ENCODE results near the gene REPS1. TPM values are rescaled to one million over a fixed set of nuclear protein-coding genes. Genes with fewer than 3 reads are reported as not detected.

The REPS1 gene
- total RNA-seq, 1 donor from 2014 or later = 58.8 TPM

DNA sequence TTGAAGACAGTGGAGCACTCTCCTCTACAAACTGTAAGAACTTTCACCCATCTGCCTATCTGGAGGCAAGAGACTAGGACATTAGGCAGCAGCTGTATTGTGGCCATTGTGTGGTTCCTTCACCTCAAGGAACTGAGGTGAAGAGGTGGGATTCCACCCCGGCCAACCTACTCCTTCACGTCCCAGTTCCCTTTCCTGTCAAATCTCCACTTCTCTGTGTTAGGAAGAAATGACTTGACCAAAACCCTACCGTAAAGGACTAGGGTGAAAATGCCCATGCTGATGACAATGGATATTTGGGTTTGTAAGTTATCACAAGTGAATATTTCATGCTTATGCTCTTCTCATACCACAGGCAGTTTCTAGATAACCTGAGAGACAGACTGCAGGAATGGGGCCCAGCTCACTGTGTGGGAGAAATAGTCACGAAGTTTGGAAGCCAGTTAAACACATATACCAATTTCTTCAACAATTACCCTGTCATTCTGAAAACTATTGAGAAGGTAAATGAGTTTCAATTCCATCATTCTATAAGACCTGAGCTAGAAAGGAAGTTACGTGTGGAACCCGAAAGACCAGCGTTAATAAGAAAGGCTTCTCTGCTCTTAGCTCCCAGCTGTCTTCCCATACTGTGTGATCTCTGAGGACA is 105.6 kb downstream of the REPS1 start:
- CTCF ChIA-PET = no interaction called here
- POLR2A ChIA-PET = no interaction called here
- intact Hi-C loops (cut with micrococcal nuclease) = no loop called here
- H3K27ac Mint-ChIP-seq = no peak overlapping the region
- no peaks in the 10 kb centered on the region for H3K9me3 Mint-ChIP-seq
- peaks cover 4% of the 10 kb centered on the region for H3K4me1 Mint-ChIP-seq
- H3K27me3 Mint-ChIP-seq = no peaks in the 10 kb centered on the region
- H3K36me3 Mint-ChIP-seq (ENCODE audit: low read depth) = no peaks in the 10 kb centered on the region
- TF ChIP-seq, protein P1, sequence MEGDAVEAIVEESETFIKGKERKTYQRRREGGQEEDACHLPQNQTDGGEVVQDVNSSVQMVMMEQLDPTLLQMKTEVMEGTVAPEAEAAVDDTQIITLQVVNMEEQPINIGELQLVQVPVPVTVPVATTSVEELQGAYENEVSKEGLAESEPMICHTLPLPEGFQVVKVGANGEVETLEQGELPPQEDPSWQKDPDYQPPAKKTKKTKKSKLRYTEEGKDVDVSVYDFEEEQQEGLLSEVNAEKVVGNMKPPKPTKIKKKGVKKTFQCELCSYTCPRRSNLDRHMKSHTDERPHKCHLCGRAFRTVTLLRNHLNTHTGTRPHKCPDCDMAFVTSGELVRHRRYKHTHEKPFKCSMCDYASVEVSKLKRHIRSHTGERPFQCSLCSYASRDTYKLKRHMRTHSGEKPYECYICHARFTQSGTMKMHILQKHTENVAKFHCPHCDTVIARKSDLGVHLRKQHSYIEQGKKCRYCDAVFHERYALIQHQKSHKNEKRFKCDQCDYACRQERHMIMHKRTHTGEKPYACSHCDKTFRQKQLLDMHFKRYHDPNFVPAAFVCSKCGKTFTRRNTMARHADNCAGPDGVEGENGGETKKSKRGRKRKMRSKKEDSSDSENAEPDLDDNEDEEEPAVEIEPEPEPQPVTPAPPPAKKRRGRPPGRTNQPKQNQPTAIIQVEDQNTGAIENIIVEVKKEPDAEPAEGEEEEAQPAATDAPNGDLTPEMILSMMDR (IDR thresholded peaks at IDR 0.05) = no peak
- no peak overlapping the region for H3K4me3 Mint-ChIP-seq
- no peak for DNase-seq
- ATAC-seq (ENCODE audit: low read depth) = no peak

DNA sequence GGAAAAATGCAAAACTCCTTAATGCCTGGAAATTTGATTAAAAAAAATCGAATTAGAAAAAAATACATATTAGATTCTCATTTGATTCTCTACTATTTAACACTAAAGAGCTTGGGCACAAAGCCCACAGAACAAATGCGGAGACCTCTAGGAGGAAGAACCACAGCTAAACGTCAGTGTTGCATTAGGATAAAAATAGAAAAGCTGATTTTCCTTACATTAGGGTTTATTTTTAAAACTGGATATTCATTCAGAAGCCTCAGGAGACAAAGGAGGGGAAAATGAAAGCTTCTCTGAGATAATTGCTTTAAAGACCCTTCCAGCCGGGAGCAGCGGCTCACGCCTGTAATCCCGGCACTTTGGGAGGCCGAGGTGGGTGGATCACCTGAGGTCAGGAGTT is 114.9 kb downstream of the REPS1 start:
- Mint-ChIP-seq H3K27ac (no peak overlapping the region), H3K36me3 (ENCODE audit: low read depth) (no peaks in the 10 kb centered on the region), H3K27me3 (no peaks in the 10 kb centered on the region), H3K4me3 (no peak overlapping the region), H3K4me1 (peaks cover 13% of the 10 kb centered on the region), H3K9me3 (no peaks in the 10 kb centered on the region)
- TF ChIP-seq, protein P1 (IDR thresholded peaks at IDR 0.05) = no peak
- CTCF ChIA-PET = no interaction called here
- POLR2A ChIA-PET = no interaction called here
- ATAC-seq (ENCODE audit: low read depth) (no peak), DNase-seq (no peak)
- intact Hi-C loops (cut with micrococcal nuclease) = no loop called here

DNA sequence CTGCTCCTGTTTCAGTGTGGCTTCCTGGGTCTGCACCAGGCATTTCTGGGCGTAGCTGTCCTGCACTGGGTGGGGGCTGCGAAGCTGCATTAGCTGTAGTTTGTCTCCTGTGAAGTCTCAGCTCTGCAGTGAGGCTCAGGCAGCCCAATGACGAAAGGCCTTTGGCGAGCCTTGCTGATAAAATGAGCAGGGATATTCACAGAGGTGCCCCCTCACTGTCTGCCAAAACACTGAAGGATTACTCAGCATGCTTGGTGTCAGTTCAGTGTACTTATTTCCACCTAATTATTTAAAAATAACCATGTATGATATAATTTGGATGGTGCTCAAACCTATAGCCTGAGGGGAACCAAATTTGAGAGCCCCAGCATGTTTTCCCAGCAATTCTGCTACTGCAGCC is 118.7 kb downstream of the REPS1 start:
- H3K4me1 Mint-ChIP-seq = peaks cover 17% of the 10 kb centered on the region
- H3K27me3 Mint-ChIP-seq = no peaks in the 10 kb centered on the region
- CTCF ChIA-PET = no interaction called here
- POLR2A ChIA-PET = no interaction called here
- H3K36me3 Mint-ChIP-seq (ENCODE audit: low read depth) = no peaks in the 10 kb centered on the region
- DNase-seq (no peak), ATAC-seq (ENCODE audit: low read depth) (no peak)
- H3K4me3 Mint-ChIP-seq = no peak overlapping the region
- intact Hi-C loops (cut with micrococcal nuclease) = no loop called here
- H3K9me3 Mint-ChIP-seq = no peaks in the 10 kb centered on the region
- no peak overlapping the region for H3K27ac Mint-ChIP-seq
- TF ChIP-seq, protein P1 (IDR thresholded peaks at IDR 0.05) = no peak

DNA sequence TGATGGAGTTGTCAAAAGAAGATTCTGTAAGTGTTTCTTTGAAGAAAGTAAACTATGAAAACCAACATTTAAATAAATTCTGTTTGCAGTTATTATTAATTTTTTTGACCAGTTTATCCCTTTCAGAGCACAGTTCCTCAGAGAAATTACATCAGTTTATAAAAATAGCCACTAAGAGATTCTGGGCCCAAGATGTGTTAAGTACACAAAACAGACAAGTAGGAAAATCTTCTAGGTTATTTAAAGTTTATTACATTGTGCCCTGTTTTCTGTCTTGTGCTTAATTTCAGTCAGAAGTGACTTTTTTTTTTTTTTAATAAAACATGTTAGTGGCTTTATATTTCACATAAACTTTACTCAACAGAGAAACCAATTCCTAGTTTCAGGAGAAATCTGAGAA is 119.9 kb downstream of the REPS1 start:
- intact Hi-C loops (cut with micrococcal nuclease) = no loop called here
- Mint-ChIP-seq H3K36me3 (ENCODE audit: low read depth) (no peaks in the 10 kb centered on the region), H3K9me3 (no peaks in the 10 kb centered on the region), H3K27me3 (no peaks in the 10 kb centered on the region), H3K4me3 (no peak overlapping the region), H3K27ac (peak overlapping the region; percentile 38), H3K4me1 (peaks cover 17% of the 10 kb centered on the region)
- DNase-seq = no peak
- ChIA-PET POLR2A (no interaction called here), CTCF (no interaction called here)
- no peak for ATAC-seq (ENCODE audit: low read depth)
- TF ChIP-seq, protein P1 (IDR thresholded peaks at IDR 0.05) = no peak

DNA sequence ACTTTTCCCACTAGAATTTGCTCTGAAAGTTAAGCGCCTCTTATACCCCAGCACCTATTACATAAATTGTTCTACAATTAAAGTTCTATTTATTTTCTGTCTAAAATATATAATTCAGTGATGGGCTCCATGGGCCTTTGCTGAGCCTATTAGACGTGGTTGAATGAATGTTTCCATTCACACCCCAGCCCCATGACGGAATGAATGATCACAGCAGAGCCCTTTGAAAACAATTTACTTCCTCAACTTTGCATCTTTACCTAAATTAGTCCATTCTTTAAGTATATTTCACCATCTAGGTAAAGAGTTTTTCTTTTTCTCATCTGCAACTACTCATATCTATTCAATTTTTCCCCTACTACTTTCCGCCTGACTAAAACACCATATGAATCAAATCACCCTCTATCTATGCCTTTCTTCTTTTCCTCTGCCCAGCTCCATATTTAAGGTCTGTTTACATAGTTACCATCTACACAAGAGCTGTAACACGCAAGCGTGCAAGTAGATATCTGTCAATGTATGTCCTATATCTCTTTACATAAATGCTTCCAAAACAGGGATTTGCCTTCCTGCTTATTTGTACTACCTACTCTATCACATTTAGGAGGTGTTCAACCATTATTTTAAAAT is 122.5 kb downstream of the REPS1 start:
- Mint-ChIP-seq H3K27me3 (peaks cover 5% of the 10 kb centered on the region), H3K9me3 (no peaks in the 10 kb centered on the region), H3K4me3 (no peak overlapping the region), H3K36me3 (ENCODE audit: low read depth) (no peaks in the 10 kb centered on the region), H3K4me1 (peaks cover 13% of the 10 kb centered on the region), H3K27ac (no peak overlapping the region)
- TF ChIP-seq, protein P1 (IDR thresholded peaks at IDR 0.05) = no peak
- ATAC-seq (ENCODE audit: low read depth) (no peak), DNase-seq (no peak)
- ChIA-PET POLR2A (no interaction called here), CTCF (interaction anchor here (0.5 kb wide), 1 partner anchor 124 kb away, joined by 3 read pairs; no protein-coding TSS in a partner anchor)
- intact Hi-C loops (cut with micrococcal nuclease) = no loop called here
